TTC549 (cell line): Measurements from ENCODE around the gene SYTL2.
"Not testable (repeated sequence)": the region's sequence is repeated elsewhere in the genome, so short reads cannot be mapped to it uniquely, and the experiment has no call there.

Experiments used
- FAIRE-seq: peaks from 2 replicates; lab custom pipeline; 2012; peaks lifted over from hg19 to GRCh38; lab: Jason Lieb, UNC

The SYTL2 gene

GRCh38 chr11:85682330-85683305 is 128.3 kb downstream of the SYTL2 start:
- no peak for FAIRE-seq

GRCh38 chr11:85680897-85681296 is 130.0 kb downstream of the SYTL2 start:
- no peak for FAIRE-seq

GRCh38 chr11:85679576-85679975 is 131.4 kb downstream of the SYTL2 start:
- FAIRE-seq: no peak

GRCh38 chr11:85673393-85673792 is 137.5 kb downstream of the SYTL2 start:
- FAIRE-seq: no peak

- no peak for FAIRE-seq
Observed at GRCh38 chr11:85672105-85672902, 138.6 kb downstream of the SYTL2 start.

GRCh38 chr11:85670949-85671663 is 139.8 kb downstream of the SYTL2 start:
- FAIRE-seq: not testable (repeated sequence)

- no peak for FAIRE-seq
Observed at GRCh38 chr11:85668157-85668556, 142.8 kb downstream of the SYTL2 start.

- no peak for FAIRE-seq
Observed at GRCh38 chr11:85666687-85667086, 144.3 kb downstream of the SYTL2 start.

- FAIRE-seq: no peak
Observed at GRCh38 chr11:85665733-85666132, 145.2 kb downstream of the SYTL2 start.

- peak; percentile 56 for FAIRE-seq
Observed at GRCh38 chr11:85664615-85665481, 146.1 kb downstream of the SYTL2 start, which contains the start of gene CREBZF. Gene CREBZF, minus strand, starts transcription at chr11:85665129. Its CDS starts 254 bp downstream, at chr11:85664875.

- no peak for FAIRE-seq
Observed at GRCh38 chr11:85663753-85664614, 147.0 kb downstream of the SYTL2 start.

GRCh38 chr11:85663080-85663752 is 147.7 kb downstream of the SYTL2 start:
- FAIRE-seq: no peak

- FAIRE-seq: no peak
Observed at GRCh38 chr11:85661972-85662664, 148.8 kb downstream of the SYTL2 start.

- FAIRE-seq: no peak
Observed at GRCh38 chr11:85658180-85658579, 152.8 kb downstream of the SYTL2 start.

GRCh38 chr11:85656777-85657176 is 154.2 kb downstream of the SYTL2 start:
- FAIRE-seq: no peak

GRCh38 chr11:85654343-85654742 is 156.6 kb downstream of the SYTL2 start:
- FAIRE-seq: not testable (repeated sequence)

- FAIRE-seq: no peak
Observed at GRCh38 chr11:85652786-85653447, 158.0 kb downstream of the SYTL2 start.

- FAIRE-seq: no peak
Observed at GRCh38 chr11:85651118-85651517, 159.8 kb downstream of the SYTL2 start.
